Stimulated activated CD8-positive, alpha-beta memory T cell treated with anti-CD3 and anti-CD28 coated beads, Interleukin-4, amount 100 ng/mL, for 4 hours (primary cell): ENCODE data around the gene TENT5A.
A peak's percentile ranks its signal among the peaks of the same experiment; 100 is the strongest.
"Not testable (repeated sequence)": the region's sequence is repeated elsewhere in the genome, so short reads cannot be mapped to it uniquely, and the experiment has no call there.

Experiments used
- DNase-seq, 2 donors: peaks; one replicate each; pipeline ENCODE4 v3.0.0-alpha.2; 2020; ENCODE audit warnings: low read depth in 2 of 2, low spot score in 1 of 2

The TENT5A gene

DNA sequence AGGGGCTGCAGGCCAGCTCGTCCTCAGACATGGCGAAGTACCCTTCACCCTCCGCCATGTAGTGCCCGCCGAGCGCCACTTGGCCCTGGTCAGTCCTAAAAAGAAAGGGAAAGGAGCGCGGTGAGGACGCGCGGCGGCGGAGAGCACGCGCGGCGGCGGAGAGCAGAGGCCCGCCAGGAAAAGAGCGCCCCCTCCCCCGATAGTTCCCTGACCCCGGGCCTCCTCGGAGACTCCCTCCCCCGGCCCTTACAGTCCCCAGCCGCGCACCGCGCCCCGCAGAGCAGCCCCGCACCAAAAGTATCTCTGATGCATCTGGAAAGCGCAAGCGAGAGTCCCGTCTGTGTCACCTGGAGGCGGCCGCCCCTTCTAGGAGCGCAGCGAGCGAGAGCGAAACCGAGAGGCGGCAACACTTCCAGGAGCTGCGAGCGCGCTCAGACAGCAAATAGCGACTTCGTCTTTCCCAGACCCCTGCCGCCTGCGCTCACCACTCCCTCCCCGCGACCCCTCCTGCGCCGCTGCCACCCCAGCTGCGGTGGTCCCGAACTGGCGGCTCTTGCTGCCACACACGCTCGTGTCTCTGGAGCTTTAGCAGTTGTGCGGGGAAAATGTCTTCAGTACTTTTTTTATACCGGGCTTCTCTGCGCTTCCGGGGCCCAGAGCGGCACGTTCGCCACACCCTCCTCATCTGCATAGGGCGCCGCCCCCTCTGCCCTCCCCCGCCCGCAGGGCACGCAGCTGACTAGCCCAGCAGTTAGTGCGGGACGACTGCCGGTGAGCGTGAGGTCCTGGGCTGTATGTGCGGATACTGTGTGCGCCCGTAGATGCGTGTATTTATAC lies at the start of gene TENT5A:
TSS of gene TENT5A (minus strand) at position 598 of the 837 bp plus-strand sequence. CDS start at position 58, 540 bp downstream.
- DNase-seq, result peak; percentile 64 to 78

GRCh38 chr6:81801489-81801888 lies 49.0 kb upstream of the TENT5A start:
- DNase-seq, result no peak

GRCh38 chr6:81800666-81801065 lies 48.2 kb upstream of the TENT5A start:
- no peak for DNase-seq

- no peak for DNase-seq
Measured at GRCh38 chr6:81799323-81799722, 46.8 kb upstream of the TENT5A start.

- no peak for DNase-seq
Measured at GRCh38 chr6:81797591-81797990, 45.1 kb upstream of the TENT5A start.

DNA sequence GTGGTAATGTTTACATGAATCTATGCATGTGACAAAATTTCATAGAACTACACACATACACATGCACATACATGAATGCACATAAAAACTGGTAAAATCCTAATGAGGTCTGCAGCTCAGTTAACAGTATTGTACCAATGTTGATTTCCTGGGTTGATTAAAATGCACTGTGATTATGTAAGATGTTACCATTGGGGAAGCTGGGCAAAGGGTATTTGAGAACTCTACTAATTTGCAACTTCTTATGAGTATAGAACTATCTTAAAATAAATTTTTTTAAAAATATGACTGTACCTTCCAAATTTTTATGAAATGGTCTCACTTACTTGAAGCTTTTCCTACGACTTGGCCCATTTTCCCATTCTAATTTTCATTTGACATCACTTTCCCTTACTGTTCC lies 43.4 kb upstream of the TENT5A start:
- DNase-seq, result no peak

GRCh38 chr6:81793821-81794475 lies 41.5 kb upstream of the TENT5A start:
- DNase-seq, result no peak

DNA sequence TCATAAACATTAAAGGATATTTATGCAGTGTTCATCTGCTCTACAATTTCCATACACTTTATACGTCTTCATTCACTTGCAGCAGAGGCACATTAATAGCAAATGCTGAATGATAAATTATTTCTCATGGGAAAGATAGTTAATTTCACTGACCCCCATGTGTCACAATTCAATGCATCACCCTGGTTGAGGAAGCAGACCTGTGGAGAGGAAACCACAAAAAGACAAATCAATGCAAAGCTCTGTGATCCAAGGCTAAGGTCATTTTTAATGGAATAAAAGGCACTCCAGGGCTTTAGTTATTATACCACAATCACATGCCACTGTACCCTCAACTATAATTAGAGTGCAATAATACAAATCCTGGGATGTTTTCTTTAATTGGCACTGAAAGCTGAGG lies 40.3 kb upstream of the TENT5A start:
- no peak for DNase-seq

DNA sequence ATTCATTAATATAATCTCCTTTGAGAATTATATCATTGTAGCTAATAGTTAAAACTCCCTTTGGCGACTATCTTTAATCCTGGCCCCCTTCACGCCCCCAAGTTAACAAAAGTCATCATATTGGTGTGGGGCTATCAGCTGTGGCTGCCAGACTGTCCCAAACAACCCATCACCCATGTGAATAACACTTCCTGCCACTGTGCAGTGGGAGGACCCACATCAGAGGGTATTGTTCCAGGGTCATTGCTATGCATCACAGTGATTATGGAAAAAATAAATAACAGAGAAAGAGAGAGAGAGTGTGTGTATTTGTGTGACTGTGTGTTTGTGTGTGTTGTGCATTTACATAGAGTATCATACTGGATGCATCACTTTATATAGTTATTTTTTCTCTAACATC lies 39.3 kb upstream of the TENT5A start:
- DNase-seq, result no peak

DNA sequence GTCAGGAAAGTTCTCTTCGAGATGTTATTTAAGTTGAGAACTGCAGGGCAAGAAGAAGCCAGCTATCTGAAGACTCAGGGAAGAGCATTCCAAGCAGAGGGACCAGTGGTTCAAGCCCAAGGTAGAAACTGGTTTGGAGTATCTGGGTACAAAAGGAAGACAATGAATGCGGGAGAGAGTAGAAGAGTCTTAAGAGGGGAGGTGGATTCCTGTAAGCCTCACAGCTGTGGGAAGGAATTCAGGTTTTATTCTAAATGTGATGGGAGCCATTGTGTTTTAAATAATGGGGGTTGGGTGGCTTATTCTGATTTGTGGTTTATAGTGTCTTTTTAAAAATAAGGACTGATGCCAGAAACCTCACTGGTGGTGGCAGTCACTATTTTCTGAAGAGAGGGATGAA lies 37.6 kb upstream of the TENT5A start:
- DNase-seq, result no peak

DNA sequence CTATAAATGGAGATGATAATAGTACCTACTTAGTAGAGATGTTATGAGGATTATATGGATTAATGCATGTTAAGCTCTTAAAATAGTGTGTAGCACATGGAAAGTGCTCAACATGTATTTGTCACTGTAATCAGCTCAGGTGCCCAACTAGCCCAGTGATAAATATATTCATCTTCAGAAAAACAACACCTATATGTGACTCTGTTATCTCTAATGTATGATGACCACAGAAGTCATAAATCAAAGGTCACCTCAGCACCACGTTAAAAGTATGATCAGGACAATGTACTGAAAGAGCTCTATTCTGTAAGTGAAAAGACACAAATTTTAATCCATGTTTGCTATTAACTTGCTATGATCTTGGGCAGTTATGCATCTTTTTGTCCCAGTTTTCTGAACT lies 36.8 kb upstream of the TENT5A start:
- DNase-seq, result no peak

DNA sequence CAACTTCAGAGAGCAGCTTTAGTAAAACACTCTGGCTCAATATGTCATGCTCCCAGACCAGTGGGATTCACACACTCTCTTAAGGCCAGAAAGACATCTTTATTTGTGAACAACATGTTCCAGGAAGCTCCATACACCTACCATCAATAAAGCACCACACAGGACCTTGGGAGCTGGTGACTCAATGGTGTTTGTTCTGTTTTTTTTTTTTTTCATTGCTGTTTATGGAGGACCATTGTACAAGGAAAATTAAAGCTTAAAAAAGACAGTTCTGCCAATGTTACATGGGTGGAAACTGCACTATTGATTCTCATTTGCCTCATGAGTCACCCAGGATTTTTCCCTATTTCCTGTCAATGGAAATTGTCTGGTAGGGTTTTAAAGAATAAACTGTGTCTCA lies 36.3 kb upstream of the TENT5A start:
- no peak for DNase-seq

GRCh38 chr6:81787313-81788068 lies 35.0 kb upstream of the TENT5A start:
- DNase-seq, result no peak

- no peak for DNase-seq
Measured at GRCh38 chr6:81786150-81786549, 33.7 kb upstream of the TENT5A start.

DNA sequence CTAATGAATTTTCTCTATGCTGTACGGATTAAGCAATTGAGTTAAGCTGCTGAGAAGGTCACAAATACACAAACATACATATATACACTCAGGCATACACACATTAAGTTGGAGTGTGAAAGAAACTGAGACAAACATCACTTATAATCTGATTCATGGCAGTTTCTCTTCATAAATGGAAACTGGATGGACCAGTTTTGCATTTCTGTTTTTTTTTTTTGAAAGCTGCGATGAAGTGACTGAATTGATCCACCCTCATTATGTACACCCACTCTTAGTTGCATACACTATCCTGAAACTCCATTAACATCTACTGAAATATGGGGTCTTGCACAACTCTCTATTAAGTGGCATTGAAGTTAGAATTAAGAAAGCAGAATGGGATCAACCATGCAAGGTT lies 32.9 kb upstream of the TENT5A start:
- no peak for DNase-seq

DNA sequence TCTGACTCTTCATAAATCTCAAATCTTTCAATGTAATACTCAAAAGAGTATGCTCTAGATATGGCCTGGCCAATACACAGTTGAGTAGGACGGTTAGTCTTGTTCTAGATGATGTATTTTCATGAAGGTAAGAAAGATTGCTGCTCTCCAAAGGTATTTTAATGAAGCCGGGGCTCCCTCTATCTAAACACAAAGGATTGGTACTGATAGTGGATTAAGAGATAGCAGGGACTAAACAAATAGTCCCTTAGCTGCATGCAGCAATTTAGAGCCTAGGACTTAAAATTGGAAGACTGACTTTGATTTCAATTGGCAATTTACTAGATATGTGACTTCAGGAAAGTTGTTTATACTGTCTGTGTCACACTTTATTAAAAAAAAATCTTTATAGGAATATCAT lies 31.4 kb upstream of the TENT5A start:
- no peak for DNase-seq

- DNase-seq, result no peak
Measured at GRCh38 chr6:81781624-81782023, 29.1 kb upstream of the TENT5A start.

GRCh38 chr6:81777586-81778268 lies 25.2 kb upstream of the TENT5A start:
- DNase-seq, result no peak

DNA sequence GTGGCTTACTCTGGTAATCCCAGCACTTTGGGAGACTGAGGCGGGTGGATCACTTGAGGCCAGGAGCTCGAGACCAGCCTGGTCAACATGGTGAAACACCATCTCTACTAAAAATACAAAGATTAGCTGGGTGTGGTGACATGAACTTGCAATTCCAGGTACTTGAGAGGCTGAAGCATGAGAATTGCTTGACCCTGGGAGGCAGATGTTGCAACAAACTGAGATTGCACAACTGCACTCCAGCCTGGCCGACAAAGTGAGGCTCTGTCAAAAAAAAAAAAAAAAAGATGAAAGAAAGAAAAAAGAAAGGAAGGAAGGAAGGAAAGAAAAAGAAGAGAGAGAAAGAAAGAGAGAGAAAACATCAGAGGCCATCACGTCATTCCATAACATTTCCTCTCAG lies 23.7 kb upstream of the TENT5A start:
- DNase-seq, result not testable (repeated sequence)

GRCh38 chr6:81774542-81774941 lies 22.1 kb upstream of the TENT5A start:
- DNase-seq, result no peak

- no peak for DNase-seq
Measured at GRCh38 chr6:81773887-81774286, 21.4 kb upstream of the TENT5A start.
